HG02943 (cell line): ENCODE results near the gene FOXN1.
A peak's percentile ranks its signal among the peaks of the same experiment; 100 is the strongest.

Source experiments
- ATAC-seq: cut with Tn5 transposase; IDR thresholded peaks from one replicate; pipeline ENCODE4 v1.9.1; 2021; ENCODE audit warnings: mild to moderate bottlenecking, low read depth, moderate library complexity; ENCODE audit not compliant: unreplicated experiment

FOXN1 gene

GRCh38 chr17:28545141-28545503 is 39.0 kb downstream of the FOXN1 start:
- no peak for ATAC-seq

GRCh38 chr17:28545787-28546415 is 39.8 kb downstream of the FOXN1 start:
- ATAC-seq = no peak

- ATAC-seq = no peak
These were observed 41.0 kb downstream of the FOXN1 start for GRCh38 chr17:28547096-28547622.

GRCh38 chr17:28547623-28548416 is 41.7 kb downstream of the FOXN1 start:
- ATAC-seq = no peak

- ATAC-seq = no peak
These were observed 42.4 kb downstream of the FOXN1 start for GRCh38 chr17:28548417-28549130.

GRCh38 chr17:28549236-28550132 is 43.3 kb downstream of the FOXN1 start:
- no peak for ATAC-seq

- ATAC-seq = no peak
These were observed 44.7 kb downstream of the FOXN1 start for GRCh38 chr17:28550858-28551257.

- no peak for ATAC-seq
These were observed 45.5 kb downstream of the FOXN1 start for GRCh38 chr17:28551421-28552175.

- no peak for ATAC-seq
These were observed 46.2 kb downstream of the FOXN1 start, which contains the start of gene UNC119 for GRCh38 chr17:28552176-28552999. TSS of gene UNC119 (minus strand) at chr17:28552624. CDS start at chr17:28552557, 67 bp downstream.

- ATAC-seq = no peak
These were observed 46.9 kb downstream of the FOXN1 start for GRCh38 chr17:28553000-28553505.

GRCh38 chr17:28554565-28554964 is 48.4 kb downstream of the FOXN1 start:
- no peak for ATAC-seq

GRCh38 chr17:28555022-28555421 is 48.9 kb downstream of the FOXN1 start:
- no peak for ATAC-seq

GRCh38 chr17:28563475-28563874 is 57.3 kb downstream of the FOXN1 start:
- ATAC-seq = no peak

GRCh38 chr17:28567604-28568003 is 61.5 kb downstream of the FOXN1 start:
- ATAC-seq = no peak

GRCh38 chr17:28569446-28569845 is 63.3 kb downstream of the FOXN1 start:
- no peak for ATAC-seq

- ATAC-seq = peak; percentile 24
These were observed 64.7 kb downstream of the FOXN1 start for GRCh38 chr17:28570716-28571360.

GRCh38 chr17:28571361-28572122 is 65.4 kb downstream of the FOXN1 start, which contains the start of gene PIGS:
TSS of gene PIGS (minus strand) at chr17:28571524. CDS start at chr17:28571496, 28 bp downstream.
- peak; percentile 67 for ATAC-seq
